Lower leg skin (tissue), 3 donors: ENCODE measurements around the gene PRRT1.

Experiments
- CTCF ChIP-seq, 3 donors: fragments of 450-650 bp; IDR thresholded peaks; one replicate each; pipeline ENCODE4 v1.5.1; 2016; ENCODE audit warnings: antibody characterized with exemption in 3 of 3, mild to moderate bottlenecking in 3 of 3, moderate library complexity in 2 of 3
- POLR2A ChIP-seq, 2 donors: fragments of 450-650 bp; IDR thresholded peaks; one replicate each; pipeline ENCODE4 v1.6.1; 2016 to 2017; ENCODE audit warnings: antibody characterized with exemption in 2 of 2, mild to moderate bottlenecking in 1 of 2, moderate library complexity in 1 of 2

GRCh38 chr6:32109765-32110160, 42.0 kb downstream of the PRRT1 start:
- TF ChIP-seq CTCF (IDR thresholded peaks at IDR 0.05) (no peak), POLR2A (IDR thresholded peaks at IDR 0.05) (no peak)
